ENCODE data around the gene MACROD2.

- no peak for TF ChIP-seq CTCF (conservative IDR thresholded peaks at IDR 0.05 in 1 of 2, IDR thresholded peaks at IDR 0.05 in 1 of 2; ENCODE audit: extremely low read depth in 1 of 2, insufficient read depth in 1 of 2, low read depth in 1 of 2, low read length in 2 of 2)
- TF ChIP-seq EZH2 (IDR thresholded peaks at IDR 0.05; ENCODE audit: borderline replicate concordance, low read length): no peak
Observed at GRCh38 chr20:14407336-14407735, 412.0 kb downstream of the MACROD2 start.

Measured in mammary epithelial cell (primary cell).